Upper lobe of left lung (tissue), 6 donors: Measurements from ENCODE around the gene PARK7. TPM values are rescaled to one million over a fixed set of nuclear protein-coding genes. Genes with fewer than 3 reads are reported as not detected.

Source experiments
- ATAC-seq, 2 donors: fragments of 200-7000 bp; cut with Tn5 transposase; one replicate each; pipeline ENCODE4 v1.9.1; 2022; ENCODE audit warnings: mild to moderate bottlenecking in 2 of 2, moderate library complexity in 2 of 2; ENCODE audit not compliant: low FRiP score in 2 of 2
- DNase-seq, 2 donors: peaks; one replicate each; pipeline ENCODE4 v3.0.0-alpha.2; 2019 to 2020
- H3K27ac ChIP-seq, 4 donors: fragments of 200-600 bp; sonication (generic); one replicate each; pipeline ENCODE4 v1.5.1; 2016 to 2019
- H3K27me3 ChIP-seq, 4 donors: fragments of 200-600 bp; sonication (generic); one replicate each; pipeline ENCODE4 v1.5.1; 2017 to 2019
- H3K36me3 ChIP-seq, 4 donors: fragments of 200-600 bp; sonication (generic); one replicate each; pipeline ENCODE4 v1.5.1; 2016 to 2019
- H3K4me1 ChIP-seq, 4 donors: fragments of 200-600 bp; sonication (generic); one replicate each; pipeline ENCODE4 v1.5.1; 2018 to 2019
- H3K4me3 ChIP-seq, 4 donors: fragments of 200-600 bp; sonication (generic); one replicate each; pipeline ENCODE4 v1.5.1; 2017 to 2019; ENCODE audit warnings: mild to moderate bottlenecking in 2 of 4, moderate library complexity in 1 of 4
- H3K9me3 ChIP-seq, 4 donors: fragments of 200-600 bp; sonication (generic); one replicate each; pipeline ENCODE4 v1.5.1; 2018 to 2019
- CTCF ChIP-seq, 6 experiments: fragments of 450-650 bp in 4 of 6; fragments of 200-600 bp in 2 of 6; sonication (generic) in 2 of 6; IDR thresholded peaks; one replicate each; pipeline ENCODE4 v1.5.1; 2016 to 2019; ENCODE audit warnings: antibody characterized with exemption in 6 of 6
- EP300 ChIP-seq, 4 donors: sonication (generic); formaldehyde crosslinking; IDR thresholded peaks; one replicate each; pipeline ENCODE4 v1.5.1; 2017; ENCODE audit warnings: antibody characterized with exemption in 4 of 4, control low read depth in 2 of 4
- POLR2A ChIP-seq, 4 donors: fragments of 450-650 bp; IDR thresholded peaks; one replicate each; pipeline ENCODE4 v1.5.1; 2016 to 2017; ENCODE audit warnings: antibody characterized with exemption in 4 of 4, mild to moderate bottlenecking in 2 of 4
- POLR2AphosphoS5 ChIP-seq, 2 donors: sonication (generic); formaldehyde crosslinking; IDR thresholded peaks; one replicate each; pipeline ENCODE4 v1.5.1; 2017; ENCODE audit warnings: antibody characterized with exemption in 2 of 2
- WGBS, 2 donors: methylation state at CpG; one replicate each; pipeline ENCODE4 v1.1.5; 2017 to 2018; 5-methylcytosine and 5-hydroxymethylcytosine counted together
- small RNA-seq, 4 donors: library from RNA; depleted of rRNA; stranded (forward); fragments of <200 nt; gene quantifications; one replicate each; pipeline ENCODE3, GENCODE V24; 2016
- total RNA-seq, 6 donors: library from RNA; depleted of rRNA in 4 of 6; stranded (reverse); fragments of >200 nt in 4 of 6; gene quantifications; one replicate each; pipeline versions ENCODE4 v1.1.0 to v1.2.1, GENCODE V29; 2016 to 2021
- donor health status: DM: no; HTN: no; CAD: no; lungs with moderate emphysema.
- donor health status: DM: no; HTN: yes; CAD: no; lungs with severe emphysema.

The PARK7 gene
- total RNA-seq, 6 donors from 2014 or later: 52.4 to 217 (median 130) TPM

- Histone ChIP-seq H3K4me3 (no peak overlapping the region), H3K27ac (no peak overlapping the region), H3K27me3 (no peaks in the 10 kb centered on the region), H3K9me3 (no peaks in the 10 kb centered on the region), H3K4me1 (peaks cover 7 to 17% (median 16%) of the 10 kb centered on the region in 4 donors), H3K36me3 (no peaks in the 10 kb centered on the region)
- ATAC-seq (no peak), DNase-seq (no peak)
- TF ChIP-seq POLR2A (IDR thresholded peaks at IDR 0.05): no peak
- TF ChIP-seq EP300 (IDR thresholded peaks at IDR 0.05): no peak
- no peak for TF ChIP-seq POLR2AphosphoS5 (IDR thresholded peaks at IDR 0.05)
- no peak for TF ChIP-seq CTCF (IDR thresholded peaks at IDR 0.05)
- 94 to 100% methylated on average over 3 of the region's 3 CpGs for WGBS, 2 donors
Observed at GRCh38 chr1:8032366-8032910, 70.9 kb downstream of the PARK7 start.

- no peak for DNase-seq
- Histone ChIP-seq H3K36me3 (no peaks in the 10 kb centered on the region), H3K27ac (no peak overlapping the region), H3K4me3 (no peak overlapping the region), H3K9me3 (no peaks in the 10 kb centered on the region), H3K27me3 (no peaks in the 10 kb centered on the region), H3K4me1 (peaks cover 3 to 9% (median 8%) of the 10 kb centered on the region in 4 donors)
- WGBS, 2 donors: 49 to 57% methylated on average over 6 of the region's 6 CpGs
- no peak for ATAC-seq
- TF ChIP-seq EP300 (IDR thresholded peaks at IDR 0.05): no peak
- no peak for TF ChIP-seq POLR2AphosphoS5 (IDR thresholded peaks at IDR 0.05)
- no peak for TF ChIP-seq POLR2A (IDR thresholded peaks at IDR 0.05)
- TF ChIP-seq CTCF (IDR thresholded peaks at IDR 0.05): no peak
Observed at GRCh38 chr1:8033322-8033721, 71.8 kb downstream of the PARK7 start.

Small RNAs within 50 kb of the gene (small RNA-seq; reads per million reads assigned to genes)
- 0 reads per million in 4 donors for gene RF00019

Other genes starting within 250 kb of the PARK7 start
- 100 to 1,000 TPM in 3 of 6 donors, 10 to 100 TPM in 3; 41.9 to 134 (median 114) TPM for gene VAMP3, start 190.4 kb upstream of the PARK7 start, total RNA-seq
- gene PER3, start 177.4 kb upstream of the PARK7 start, total RNA-seq: 10 to 100 TPM; 20.1 to 43.0 (median 26.9) TPM
- gene UTS2, start 108.6 kb upstream of the PARK7 start, total RNA-seq: not detected
- 1 to 10 TPM in 2 of 6 donors, under 1 TPM in 3, not detected in 1; 0.11 to 1.5 (median 0.61) TPM for gene TNFRSF9, start 20.9 kb upstream of the PARK7 start, total RNA-seq
- gene ERRFI1, start 64.6 kb downstream of the PARK7 start, total RNA-seq: 100 to 1,000 TPM in 1 of 6 donors, 10 to 100 TPM in 5; 30.4 to 164 (median 84.6) TPM